HG03457 (cell line): Measurements from ENCODE around the gene LIX1L.

ENCODE experiments used
- ATAC-seq: cut with Tn5 transposase; IDR thresholded peaks from one replicate; pipeline ENCODE4 v1.9.1; 2021; ENCODE audit warnings: moderate number of reproducible peaks; ENCODE audit not compliant: unreplicated experiment

LIX1L gene

DNA sequence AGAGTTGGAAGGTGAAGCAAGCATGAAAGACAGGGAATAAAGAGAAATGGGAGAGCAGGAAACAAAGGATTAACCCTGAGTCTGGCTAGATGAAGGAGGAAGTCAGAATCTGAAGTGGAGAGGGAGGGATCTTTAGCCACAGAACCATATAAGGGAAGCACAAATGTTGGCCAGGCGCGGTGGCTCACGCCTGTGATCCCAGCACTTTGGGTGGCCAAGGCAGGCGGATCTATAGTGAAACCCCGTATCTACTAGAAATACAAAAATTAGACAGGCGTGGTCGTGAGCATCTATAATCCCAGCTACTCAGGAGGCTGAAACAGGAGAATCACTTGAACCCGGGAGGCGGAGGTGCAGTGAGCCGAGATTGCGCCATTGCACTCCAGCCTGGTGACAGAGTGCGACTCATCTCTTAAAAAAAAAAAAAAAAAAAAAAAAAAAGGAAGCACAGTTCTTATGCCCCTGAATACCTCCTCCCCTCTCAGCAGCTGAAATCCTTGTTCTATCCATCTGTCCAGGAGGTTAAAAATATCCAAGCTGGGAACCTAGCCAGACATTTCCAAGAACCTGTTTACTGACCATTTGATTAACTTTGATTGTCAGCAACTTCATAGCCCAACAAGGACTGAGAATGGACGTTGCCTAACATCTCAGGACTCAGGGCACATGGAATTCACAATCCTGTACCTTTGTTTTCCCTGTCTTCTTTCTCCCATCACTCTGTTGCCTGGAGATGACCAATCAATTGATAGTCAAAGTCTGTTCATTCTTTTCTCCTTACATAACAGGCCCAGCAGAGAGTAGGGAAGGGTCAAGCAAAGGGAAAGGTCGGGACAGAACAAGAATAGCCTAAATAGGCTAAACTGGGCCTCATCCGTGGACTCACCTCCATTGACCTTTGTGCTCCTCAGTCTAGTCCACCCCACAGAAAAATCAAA, 28.0 kb upstream of the LIX1L start:
- no peak for ATAC-seq

DNA sequence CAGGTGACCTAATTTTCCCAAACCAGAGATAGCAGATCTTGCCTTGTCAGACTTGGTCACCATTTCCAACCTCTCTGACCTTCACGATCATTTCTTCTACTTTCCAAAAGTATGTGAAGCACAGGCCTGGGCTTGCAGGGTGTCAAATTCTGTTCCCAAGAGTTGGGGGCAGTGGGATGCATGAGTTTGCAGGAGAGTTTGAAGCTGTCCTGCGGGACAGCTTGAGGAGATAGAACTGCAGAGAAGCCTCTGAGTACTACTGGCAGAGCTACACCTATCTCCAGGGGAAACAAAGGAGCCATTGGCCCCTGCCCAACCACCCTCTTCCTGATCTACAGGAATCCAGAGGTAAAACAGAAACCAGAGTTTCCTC, 27.3 kb upstream of the LIX1L start:
- no peak for ATAC-seq

DNA sequence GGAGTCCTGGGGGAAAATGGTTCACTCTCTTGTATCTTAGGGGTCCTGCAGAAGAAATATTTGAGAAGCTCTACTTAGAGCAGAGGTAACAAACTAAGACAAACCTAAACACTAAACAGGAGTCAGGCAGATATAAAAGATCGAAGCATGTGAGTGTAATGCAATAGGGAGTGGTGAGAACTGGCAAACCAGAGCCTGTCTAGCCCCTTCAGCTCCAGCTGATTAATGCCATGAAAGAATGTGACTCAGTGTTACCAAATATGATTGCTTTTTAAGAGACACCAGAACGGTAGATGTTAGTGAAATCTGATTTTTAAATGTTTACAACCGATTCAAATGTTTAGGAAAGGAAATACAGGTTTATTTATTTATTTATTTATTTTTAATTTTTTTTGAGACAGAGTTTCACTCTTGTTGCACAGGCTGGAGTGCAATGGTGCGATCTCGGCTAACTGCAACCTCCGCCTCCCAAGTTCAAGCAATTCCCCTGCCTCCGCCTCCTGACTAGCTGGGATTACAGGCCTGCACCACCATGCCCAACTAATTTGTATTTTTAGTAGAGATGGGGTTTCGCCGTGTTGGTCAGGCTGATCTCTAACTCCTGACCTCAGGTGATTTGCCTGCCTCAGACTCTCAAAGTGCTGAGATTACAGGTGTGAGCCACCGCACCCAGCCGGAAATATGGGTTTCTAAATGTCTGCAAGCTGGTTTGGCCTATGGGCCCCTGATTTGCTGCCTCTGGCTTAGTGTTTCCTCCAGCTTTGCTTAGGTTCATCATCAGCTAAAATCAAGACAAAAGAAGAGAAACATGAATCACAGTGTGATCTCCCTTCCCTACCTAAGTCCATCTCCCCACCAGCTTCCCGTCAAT, 26.4 kb upstream of the LIX1L start:
- ATAC-seq, result no peak

GRCh38 chr1:145983206-145983675, 25.4 kb upstream of the LIX1L start:
- no peak for ATAC-seq

GRCh38 chr1:145982010-145982723, 24.4 kb upstream of the LIX1L start:
- no peak for ATAC-seq

DNA sequence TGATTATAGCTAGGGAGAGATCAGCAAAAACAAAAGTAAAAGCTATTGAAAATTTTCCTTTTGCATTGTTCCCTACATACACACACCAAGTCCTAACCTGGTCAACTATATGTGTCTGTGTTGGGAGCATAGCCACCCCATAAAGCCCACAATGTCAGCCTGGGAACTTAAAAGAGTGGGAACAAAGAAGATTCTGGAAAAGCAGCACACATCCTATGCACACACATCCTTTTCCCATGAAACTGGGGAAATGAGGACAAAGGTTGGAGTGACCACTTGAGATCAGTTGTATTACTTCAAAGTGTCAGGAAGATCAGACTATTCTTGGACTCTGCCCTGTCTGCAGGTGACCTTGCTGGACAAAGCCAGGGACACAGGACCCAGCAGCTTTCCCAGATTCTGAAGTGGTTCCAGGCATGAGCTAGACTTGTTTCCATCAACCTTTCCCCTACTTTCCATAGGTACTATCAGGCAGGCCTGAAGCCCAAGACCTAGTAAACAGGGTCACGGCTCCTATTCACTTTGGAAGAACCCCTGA, 22.7 kb upstream of the LIX1L start:
- no peak for ATAC-seq

- ATAC-seq, result no peak
Measured at GRCh38 chr1:145979746-145980456, 22.1 kb upstream of the LIX1L start.

- ATAC-seq, result peak; percentile 78
Measured at GRCh38 chr1:145978854-145979745, 21.3 kb upstream of the LIX1L start.

DNA sequence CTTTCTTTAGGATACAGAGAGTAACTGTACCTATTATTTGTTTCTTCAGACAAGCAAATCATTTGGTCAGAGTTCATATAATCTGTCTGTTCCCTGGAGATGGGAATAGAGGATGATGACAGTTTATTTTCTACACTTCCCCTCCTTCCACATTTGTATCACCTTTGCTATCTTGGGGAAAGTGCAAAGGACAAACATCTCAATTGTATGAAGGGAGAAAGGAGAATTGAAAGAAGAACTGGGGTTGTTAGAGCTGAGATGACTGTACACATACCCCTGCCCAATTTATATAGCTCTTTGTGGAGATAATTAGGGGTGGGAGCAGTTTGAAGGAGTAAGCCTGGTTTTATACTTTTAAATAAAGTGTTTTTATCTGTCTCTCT, 20.6 kb upstream of the LIX1L start:
- ATAC-seq, result no peak

DNA sequence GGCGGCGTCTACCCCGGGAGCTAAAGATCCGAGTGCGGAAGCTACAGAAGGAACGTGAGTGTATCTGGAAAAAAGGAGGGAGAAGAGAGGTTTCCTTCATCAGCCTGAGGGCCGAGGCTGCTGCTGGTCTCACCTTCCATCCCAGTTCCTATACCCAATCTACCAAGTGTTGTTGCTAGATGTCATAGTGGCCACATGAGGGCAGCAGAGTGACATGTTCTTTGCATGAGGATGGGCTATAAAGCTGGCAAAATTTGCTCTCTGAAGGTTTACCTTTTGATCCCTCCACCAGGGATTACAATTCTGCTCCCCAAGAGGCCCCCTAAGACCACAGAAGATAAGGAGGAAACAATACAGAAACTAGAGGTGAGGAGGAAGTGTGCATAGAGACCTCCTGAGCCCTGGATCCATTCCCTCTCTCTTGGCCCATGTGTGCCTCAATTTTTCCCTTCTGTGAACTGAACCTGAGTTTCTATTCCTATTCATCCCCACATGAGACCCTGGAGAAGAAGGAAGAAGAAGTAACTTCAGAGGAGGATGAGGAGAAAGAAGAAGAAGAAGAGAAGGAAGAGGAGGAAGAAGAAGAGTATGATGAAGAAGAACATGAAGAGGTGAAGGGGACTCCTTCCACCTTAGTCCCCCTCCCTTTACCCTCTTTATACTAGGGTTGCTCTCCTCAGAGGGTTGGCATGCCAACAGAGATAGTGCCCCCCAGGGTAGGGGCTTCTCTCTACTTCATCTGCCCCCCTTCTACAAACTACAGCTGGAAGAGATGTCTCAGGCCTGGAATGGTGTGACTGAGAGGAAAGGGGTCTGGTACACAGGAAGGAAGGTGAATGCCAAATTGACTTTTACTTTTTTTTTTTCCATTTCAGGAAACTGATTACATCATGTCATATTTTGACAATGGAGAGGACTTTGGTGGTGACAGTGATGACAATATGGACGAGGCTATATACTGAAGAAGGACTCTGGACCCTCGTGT, 20.0 kb upstream of the LIX1L start:
- ATAC-seq, result no peak

GRCh38 chr1:145977016-145977415, 19.2 kb upstream of the LIX1L start:
- ATAC-seq, result no peak

DNA sequence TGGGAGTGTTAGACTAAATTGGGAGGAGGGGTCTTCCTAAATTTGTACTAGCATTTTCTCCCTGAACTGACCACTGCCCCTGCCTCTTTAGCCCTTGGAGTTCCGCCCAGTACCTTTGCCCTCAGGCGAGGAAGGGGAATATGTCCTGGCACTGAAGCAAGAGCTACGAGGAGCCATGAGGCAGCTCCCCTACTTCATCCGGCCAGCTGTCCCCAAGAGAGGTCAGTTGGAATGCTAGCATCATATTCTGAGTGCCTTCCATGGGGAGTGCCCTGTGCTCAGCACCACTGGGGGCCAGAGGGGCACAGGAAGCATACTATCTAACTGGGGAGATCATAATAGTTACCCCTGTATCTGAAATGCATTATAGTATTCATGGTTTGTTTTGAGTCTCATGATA, 17.4 kb upstream of the LIX1L start:
- ATAC-seq, result no peak

GRCh38 chr1:145974721-145975120, 16.9 kb upstream of the LIX1L start:
- no peak for ATAC-seq

- ATAC-seq, result no peak
Measured at GRCh38 chr1:145972580-145972979, 14.8 kb upstream of the LIX1L start.

- no peak for ATAC-seq
Measured at GRCh38 chr1:145967288-145967687, 9.5 kb upstream of the LIX1L start.

DNA sequence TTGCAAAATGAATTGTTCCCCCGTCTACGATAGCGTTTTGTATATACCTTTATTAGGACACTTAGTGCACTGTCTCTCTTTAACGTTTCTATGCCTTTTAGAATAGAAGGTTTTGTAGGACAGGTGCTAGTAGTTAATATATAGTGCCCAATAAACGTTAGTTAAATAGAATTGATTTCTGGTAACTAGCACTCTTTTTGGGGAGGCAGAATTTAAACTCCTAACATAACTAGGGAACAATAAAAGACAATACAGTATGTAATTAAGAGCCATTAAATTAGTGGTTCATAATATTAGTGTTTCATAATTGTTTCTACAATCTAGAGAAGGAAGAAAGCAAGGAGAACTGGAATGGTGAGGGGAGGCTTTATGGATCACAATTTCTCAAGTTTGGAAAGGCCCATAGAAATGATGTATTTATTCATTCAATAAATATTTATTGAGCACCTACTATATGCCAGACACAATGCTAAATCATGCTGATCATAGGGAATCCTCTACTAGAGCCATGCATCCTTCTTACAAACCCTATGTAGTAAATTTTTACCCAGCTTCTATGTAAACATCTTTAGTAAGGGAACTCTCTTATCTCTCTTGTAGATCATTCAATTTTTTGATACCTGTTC, 7.4 kb upstream of the LIX1L start:
- ATAC-seq, result no peak

DNA sequence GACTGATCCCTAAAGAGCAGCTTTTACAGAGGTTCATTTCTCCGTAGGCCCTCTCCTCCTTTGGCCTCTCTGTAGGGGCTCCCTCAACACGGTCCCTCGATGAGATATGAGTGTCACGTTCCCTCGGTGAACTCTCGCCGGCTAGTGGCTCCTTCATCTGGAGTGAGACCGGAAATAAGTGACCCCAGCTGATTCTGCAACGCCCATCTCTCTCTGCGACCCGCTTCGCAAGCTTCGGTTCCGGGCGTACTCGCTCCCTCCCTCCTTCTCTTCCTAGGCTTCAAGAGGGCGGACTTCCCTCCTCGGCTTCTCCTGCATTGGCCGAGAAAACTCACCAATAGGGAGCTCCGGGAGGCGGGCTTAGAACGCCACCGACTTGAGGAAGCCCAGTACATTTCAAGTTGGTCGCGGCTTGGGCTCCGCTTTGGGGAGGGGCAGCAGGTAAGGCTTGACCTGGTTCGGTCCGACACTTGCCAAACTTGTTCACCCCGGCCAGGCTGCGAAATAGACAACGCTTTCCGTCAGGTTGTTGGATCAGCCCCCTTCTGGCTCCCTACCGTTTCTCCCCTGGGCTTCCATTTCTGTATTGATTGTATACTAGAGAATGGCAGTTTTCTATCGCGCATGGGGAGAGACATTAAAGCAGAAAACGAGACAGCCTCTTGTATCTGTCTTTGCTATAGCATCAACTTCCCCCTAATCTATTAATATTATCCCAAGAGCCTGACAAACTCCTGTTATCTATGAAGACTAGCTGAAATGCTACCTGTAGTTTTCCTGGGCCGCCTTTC, 6.7 kb upstream of the LIX1L start, which contains the start of the genes ANKRD34A and POLR3GL:
Gene ANKRD34A, minus strand, starts transcription at position 248 of the 791 bp plus-strand sequence. CDS start 2,816 bp downstream, outside the sequence.
Gene POLR3GL, plus strand, starts transcription at position 363 of the 791 bp plus-strand sequence. CDS start 10,176 bp downstream, outside the sequence.
- peak; percentile 78 for ATAC-seq
